Measurements from ENCODE around the gene TMEM178A.

- TF ChIP-seq, protein P1, sequence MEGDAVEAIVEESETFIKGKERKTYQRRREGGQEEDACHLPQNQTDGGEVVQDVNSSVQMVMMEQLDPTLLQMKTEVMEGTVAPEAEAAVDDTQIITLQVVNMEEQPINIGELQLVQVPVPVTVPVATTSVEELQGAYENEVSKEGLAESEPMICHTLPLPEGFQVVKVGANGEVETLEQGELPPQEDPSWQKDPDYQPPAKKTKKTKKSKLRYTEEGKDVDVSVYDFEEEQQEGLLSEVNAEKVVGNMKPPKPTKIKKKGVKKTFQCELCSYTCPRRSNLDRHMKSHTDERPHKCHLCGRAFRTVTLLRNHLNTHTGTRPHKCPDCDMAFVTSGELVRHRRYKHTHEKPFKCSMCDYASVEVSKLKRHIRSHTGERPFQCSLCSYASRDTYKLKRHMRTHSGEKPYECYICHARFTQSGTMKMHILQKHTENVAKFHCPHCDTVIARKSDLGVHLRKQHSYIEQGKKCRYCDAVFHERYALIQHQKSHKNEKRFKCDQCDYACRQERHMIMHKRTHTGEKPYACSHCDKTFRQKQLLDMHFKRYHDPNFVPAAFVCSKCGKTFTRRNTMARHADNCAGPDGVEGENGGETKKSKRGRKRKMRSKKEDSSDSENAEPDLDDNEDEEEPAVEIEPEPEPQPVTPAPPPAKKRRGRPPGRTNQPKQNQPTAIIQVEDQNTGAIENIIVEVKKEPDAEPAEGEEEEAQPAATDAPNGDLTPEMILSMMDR (IDR thresholded peaks at IDR 0.05) = no peak
- TF ChIP-seq POLR2A (IDR thresholded peaks at IDR 0.05) = no peak
Measured at GRCh38 chr2:39671604-39672003, 5.9 kb downstream of the TMEM178A start.
